ENCODE results near the gene ITGB2. TPM values are rescaled to one million over a fixed set of nuclear protein-coding genes. Genes with fewer than 3 reads are reported as not detected.
A peak's percentile ranks its signal among the peaks of the same experiment; 100 is the strongest.
"Not testable (repeated sequence)": the region's sequence is repeated elsewhere in the genome, so short reads cannot be mapped to it uniquely, and the experiment has no call there.

Gene ITGB2
- total RNA-seq, 2 donors from 2014 or later = 240 to 302 TPM

DNA sequence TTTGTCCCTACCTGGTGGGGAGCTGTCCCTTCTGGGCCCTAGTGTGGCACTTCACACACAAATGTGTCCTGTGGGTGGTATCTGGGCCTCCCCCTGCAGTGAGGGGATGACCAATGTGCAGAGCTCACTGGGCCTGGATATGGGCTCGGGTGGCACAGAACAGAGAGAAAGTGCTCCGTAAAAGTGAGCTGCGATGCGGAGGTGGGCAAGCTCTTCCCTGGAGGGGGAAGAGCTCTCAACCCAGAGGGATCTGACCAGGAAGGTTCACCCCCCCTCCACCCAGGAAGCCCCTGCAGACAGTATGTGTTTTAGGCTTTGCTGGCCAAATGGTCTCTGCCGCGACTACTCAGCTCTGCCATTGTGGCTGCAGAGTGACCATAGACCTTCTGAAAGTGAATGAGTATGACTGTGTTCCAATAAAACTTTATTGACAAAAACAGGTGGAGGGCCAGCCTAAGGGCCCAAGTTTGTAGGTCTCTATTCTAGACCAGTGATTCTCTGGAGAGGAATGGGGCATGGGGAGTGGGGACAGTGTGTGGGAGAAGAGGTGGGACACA, 8.6 kb upstream of the ITGB2 start:
- no peak for ATAC-seq (replicated peaks)
- H3K4me3 Mint-ChIP-seq = peak overlapping the region; percentile 96
- peaks cover 5% of the 10 kb centered on the region for H3K36me3 Mint-ChIP-seq (ENCODE audit: low read depth)
- H3K27ac Mint-ChIP-seq = peak overlapping the region; percentile 88
- no peaks in the 10 kb centered on the region for H3K9me3 Mint-ChIP-seq
- no peaks in the 10 kb centered on the region for H3K27me3 Mint-ChIP-seq
- H3K4me1 Mint-ChIP-seq = peaks cover 45% of the 10 kb centered on the region

- H3K4me3 Mint-ChIP-seq = peak overlapping the region; percentile 96
- not testable (repeated sequence) for ATAC-seq (replicated peaks); H3K27me3 Mint-ChIP-seq; H3K9me3 Mint-ChIP-seq; H3K36me3 Mint-ChIP-seq (ENCODE audit: low read depth)
- peak overlapping the region; percentile 88 for H3K27ac Mint-ChIP-seq
- peaks cover 51% of the 10 kb centered on the region for H3K4me1 Mint-ChIP-seq
These were observed 8.0 kb upstream of the ITGB2 start for GRCh38 chr21:44928500-44929241.

DNA sequence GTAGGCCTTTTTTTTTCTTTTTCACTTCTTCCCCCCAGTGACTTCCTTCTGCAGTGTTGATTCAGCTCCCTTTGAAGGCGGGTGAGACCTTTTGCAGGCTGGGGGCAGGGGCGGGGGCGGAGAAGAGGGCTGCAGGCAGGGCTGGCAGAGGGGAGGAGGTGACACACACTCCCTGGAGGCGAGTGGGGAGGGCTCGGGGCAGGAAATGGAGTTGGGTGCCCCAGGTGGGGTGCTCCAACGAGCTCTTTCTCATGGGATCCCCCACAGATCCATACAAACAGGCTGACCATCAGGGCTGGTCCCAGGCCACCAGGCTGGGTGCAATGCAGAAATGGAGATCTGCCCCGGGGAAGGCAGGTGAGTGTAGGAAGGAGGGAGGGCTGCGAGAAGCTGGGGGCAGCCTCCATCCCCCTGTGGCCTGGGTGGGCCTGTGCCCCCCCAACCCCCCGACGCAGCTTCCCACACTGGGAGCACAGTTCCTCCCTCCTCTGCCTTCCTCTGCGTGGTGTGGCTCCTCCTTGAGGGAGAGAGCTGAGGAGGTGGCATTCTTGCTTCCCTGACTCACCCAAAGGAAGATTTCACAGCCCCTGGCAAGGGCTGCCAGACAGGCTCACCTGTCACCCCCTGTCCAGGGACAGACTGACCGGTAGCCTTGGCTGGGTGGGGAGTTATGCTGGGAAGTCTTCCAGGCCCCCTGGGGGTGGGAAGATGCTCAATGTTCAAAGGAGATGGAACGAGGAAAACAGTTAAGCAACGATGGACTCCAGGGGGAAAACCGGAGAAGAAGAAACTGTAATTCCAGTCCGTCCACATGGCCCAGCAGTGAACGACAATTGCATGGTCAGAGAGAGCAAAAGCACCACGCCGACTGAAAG, 7.1 kb upstream of the ITGB2 start:
- peak; percentile 76 for ATAC-seq (replicated peaks)

GRCh38 chr21:44927259-44927586, 6.5 kb upstream of the ITGB2 start:
- no peaks in the 10 kb centered on the region for H3K27me3 Mint-ChIP-seq
- peak; percentile 21 for ATAC-seq (replicated peaks)
- no peaks in the 10 kb centered on the region for H3K9me3 Mint-ChIP-seq
- H3K4me1 Mint-ChIP-seq = peaks cover 60% of the 10 kb centered on the region
- H3K27ac Mint-ChIP-seq = peak overlapping the region; percentile 88
- H3K4me3 Mint-ChIP-seq = peak overlapping the region; percentile 96
- peaks cover 11% of the 10 kb centered on the region for H3K36me3 Mint-ChIP-seq (ENCODE audit: low read depth)

More for the DNA sequence above, 7.1 kb upstream of the ITGB2 start:
- Mint-ChIP-seq H3K27me3 (no peaks in the 10 kb centered on the region), H3K4me3 (peak overlapping the region; percentile 96), H3K9me3 (no peaks in the 10 kb centered on the region), H3K36me3 (ENCODE audit: low read depth) (peaks cover 10% of the 10 kb centered on the region), H3K27ac (peak overlapping the region; percentile 88), H3K4me1 (peaks cover 59% of the 10 kb centered on the region)

GRCh38 chr21:44926331-44927101, 5.8 kb upstream of the ITGB2 start:
- Mint-ChIP-seq H3K4me1 (peaks cover 64% of the 10 kb centered on the region), H3K4me3 (peak overlapping the region; percentile 96), H3K36me3 (ENCODE audit: low read depth) (peaks cover 17% of the 10 kb centered on the region), H3K9me3 (no peaks in the 10 kb centered on the region), H3K27ac (peak overlapping the region; percentile 88), H3K27me3 (no peaks in the 10 kb centered on the region)
- peak; percentile 50 for ATAC-seq (replicated peaks)

DNA sequence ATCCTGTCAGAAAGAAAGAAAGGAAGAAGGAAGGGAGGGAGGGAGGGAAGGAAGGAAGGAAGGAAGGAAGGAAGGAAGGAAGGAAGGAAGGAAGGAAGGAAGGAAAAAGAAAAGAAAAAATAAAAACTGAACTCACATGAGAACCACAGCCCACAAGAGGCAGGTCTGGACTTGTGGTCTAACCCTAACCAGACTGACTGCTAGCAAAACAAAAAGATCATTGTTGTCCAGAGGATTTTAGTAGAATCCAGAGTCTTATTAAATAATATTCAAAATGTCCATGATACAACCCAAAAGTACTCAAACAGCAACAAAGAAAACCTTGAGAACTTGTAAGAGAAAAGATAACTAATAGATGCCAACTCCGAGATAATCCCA, 4.7 kb upstream of the ITGB2 start:
- Mint-ChIP-seq H3K4me3 (peak overlapping the region; percentile 96), H3K27ac (peak overlapping the region; percentile 88)
- no peak for ATAC-seq (replicated peaks)

GRCh38 chr21:44924606-44925377, 4.1 kb upstream of the ITGB2 start:
- Mint-ChIP-seq H3K9me3 (no peaks in the 10 kb centered on the region), H3K27ac (peak overlapping the region; percentile 88), H3K36me3 (ENCODE audit: low read depth) (peaks cover 34% of the 10 kb centered on the region), H3K4me1 (peaks cover 62% of the 10 kb centered on the region), H3K27me3 (no peaks in the 10 kb centered on the region), H3K4me3 (peak overlapping the region; percentile 96)
- ATAC-seq (replicated peaks) = no peak

More for the DNA sequence above, 4.7 kb upstream of the ITGB2 start:
- Mint-ChIP-seq H3K36me3 (ENCODE audit: low read depth) (peaks cover 28% of the 10 kb centered on the region), H3K4me1 (peaks cover 66% of the 10 kb centered on the region), H3K9me3 (no peaks in the 10 kb centered on the region), H3K27me3 (no peaks in the 10 kb centered on the region)

DNA sequence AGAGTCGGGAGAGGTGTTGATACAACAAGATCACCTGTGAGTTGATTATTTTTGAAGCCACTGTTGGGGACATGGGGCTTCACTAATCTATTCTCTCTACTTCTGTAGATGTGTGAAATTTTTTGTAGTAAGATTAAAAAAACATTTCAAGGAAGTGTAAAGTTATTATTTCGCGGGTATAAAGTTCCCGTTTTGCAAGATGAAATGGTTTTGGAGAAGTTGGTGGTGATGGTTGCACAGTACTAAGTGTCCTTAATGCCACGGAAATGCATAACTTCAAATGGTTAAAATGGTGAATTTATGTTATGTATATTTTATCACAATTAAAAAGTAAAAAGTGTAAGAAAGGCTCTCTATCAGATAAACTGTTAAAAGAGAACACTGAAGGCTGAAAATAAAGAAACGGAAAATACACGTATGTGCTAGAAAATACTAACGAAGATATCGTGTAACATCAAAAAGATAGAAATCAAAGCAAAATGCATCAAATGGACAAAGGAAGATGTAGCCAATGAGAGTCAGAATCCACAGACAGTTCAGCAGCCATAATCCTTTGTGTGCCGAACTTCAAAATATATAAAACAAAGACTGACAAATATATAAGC, 2.9 kb upstream of the ITGB2 start:
- Mint-ChIP-seq H3K4me1 (peaks cover 54% of the 10 kb centered on the region), H3K36me3 (ENCODE audit: low read depth) (peaks cover 46% of the 10 kb centered on the region), H3K27ac (peak overlapping the region; percentile 88), H3K27me3 (no peaks in the 10 kb centered on the region), H3K4me3 (peak overlapping the region; percentile 96), H3K9me3 (no peaks in the 10 kb centered on the region)
- no peak for ATAC-seq (replicated peaks)

DNA sequence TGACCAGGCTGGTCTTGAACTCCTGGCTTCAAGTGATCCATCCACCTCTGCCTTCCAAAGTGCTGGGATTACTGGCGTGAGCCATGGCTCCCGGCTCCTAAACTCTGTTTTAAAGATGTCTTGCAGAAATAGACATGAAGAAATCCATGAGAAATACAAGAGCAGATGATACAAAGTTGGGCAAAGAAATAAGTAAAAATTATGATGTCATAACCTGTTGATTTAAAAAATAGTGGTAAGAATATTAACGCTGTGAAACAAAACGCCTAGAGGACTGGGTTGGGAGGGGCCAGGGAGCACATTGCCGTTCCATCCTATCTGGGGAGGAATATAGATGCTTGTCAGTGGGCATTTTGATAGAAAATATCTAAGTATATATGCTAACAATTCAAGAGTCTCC, 1.2 kb upstream of the ITGB2 start:
- Mint-ChIP-seq H3K4me3 (peak overlapping the region; percentile 96), H3K36me3 (ENCODE audit: low read depth) (peaks cover 63% of the 10 kb centered on the region)

DNA sequence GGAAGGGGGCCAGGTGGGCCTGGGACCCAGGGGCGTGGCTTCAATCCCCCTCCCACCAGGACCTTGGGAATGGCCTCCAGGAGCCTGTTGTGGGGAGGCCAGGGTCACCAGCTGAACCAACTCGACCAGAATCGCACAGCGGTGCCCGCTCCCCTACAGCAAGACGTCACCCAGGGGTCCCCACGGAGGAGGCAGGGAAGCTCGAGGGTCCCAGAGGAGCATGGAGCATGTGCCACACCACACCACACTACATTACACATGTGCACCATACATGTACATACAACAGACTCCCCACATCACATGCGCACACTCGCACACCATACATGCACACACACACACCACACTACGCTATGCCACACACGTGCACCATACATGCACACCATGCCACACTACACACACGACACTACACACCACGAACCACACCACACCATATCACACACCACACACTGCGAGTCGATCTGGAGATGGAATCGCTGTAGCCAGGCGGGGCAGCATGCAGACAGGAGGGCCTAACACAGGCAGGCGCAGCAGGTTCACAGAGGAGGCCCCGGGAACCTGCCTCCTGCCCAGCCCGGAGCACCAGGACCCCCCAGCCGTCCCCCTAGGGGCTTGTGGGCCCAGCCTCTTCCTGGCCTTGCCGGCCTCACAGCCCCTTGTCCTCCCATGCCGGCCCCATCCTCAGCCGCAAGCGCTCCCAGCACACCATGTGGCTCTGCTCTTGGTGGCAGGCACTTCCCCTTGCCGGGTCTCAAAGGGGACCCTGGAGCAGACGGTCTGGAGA, 596 bp downstream of the ITGB2 start:
- peaks cover 78% of the 10 kb centered on the region for H3K36me3 Mint-ChIP-seq (ENCODE audit: low read depth)
- H3K27ac Mint-ChIP-seq = peak overlapping the region; percentile 90

More for the DNA sequence above, 1.2 kb upstream of the ITGB2 start:
- Mint-ChIP-seq H3K27ac (peak overlapping the region; percentile 90), H3K9me3 (no peaks in the 10 kb centered on the region), H3K27me3 (no peaks in the 10 kb centered on the region), H3K4me1 (peaks cover 55% of the 10 kb centered on the region)
- no peak for ATAC-seq (replicated peaks)

GRCh38 chr21:44919111-44919912, 1.4 kb downstream of the ITGB2 start:
- Mint-ChIP-seq H3K4me3 (peak overlapping the region; percentile 96), H3K27ac (peak overlapping the region; percentile 90), H3K9me3 (no peaks in the 10 kb centered on the region), H3K36me3 (ENCODE audit: low read depth) (peaks cover 83% of the 10 kb centered on the region), H3K4me1 (peaks cover 46% of the 10 kb centered on the region), H3K27me3 (no peaks in the 10 kb centered on the region)
- ATAC-seq (replicated peaks) = peak; percentile 11

More for the DNA sequence above, 596 bp downstream of the ITGB2 start:
- Mint-ChIP-seq H3K4me1 (peaks cover 50% of the 10 kb centered on the region), H3K27me3 (no peaks in the 10 kb centered on the region), H3K4me3 (peak overlapping the region; percentile 96), H3K9me3 (no peaks in the 10 kb centered on the region)
- peak; percentile 17 for ATAC-seq (replicated peaks)

DNA sequence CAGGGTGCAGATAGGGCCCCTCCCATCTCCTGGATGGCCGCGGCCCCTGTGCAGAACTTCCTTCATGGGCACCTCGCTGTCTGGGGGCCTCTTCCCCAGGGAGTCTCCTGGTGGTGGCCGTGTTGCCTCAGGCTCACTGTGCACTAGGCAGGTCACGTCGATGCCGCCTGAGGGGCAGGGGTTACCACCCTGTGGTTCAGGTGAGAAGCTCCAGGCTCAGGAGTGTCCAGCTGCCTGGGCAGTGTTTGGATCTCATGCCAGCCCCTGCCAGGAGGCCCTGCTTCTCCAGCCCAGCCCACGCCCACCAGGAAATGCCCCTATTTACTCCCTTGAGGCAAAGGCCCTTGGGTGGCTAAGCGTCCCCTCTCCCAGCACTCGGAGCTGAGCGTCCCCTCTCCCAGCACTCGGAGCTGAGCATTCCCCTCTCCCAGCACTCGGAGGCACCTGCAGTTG, 2.1 kb downstream of the ITGB2 start:
- no peak for ATAC-seq (replicated peaks)

More for the DNA sequence above, 2.1 kb downstream of the ITGB2 start:
- H3K4me3 Mint-ChIP-seq = peak overlapping the region; percentile 96
- no peaks in the 10 kb centered on the region for H3K27me3 Mint-ChIP-seq
- peak overlapping the region; percentile 86 for H3K27ac Mint-ChIP-seq
- H3K9me3 Mint-ChIP-seq = no peaks in the 10 kb centered on the region
- H3K36me3 Mint-ChIP-seq (ENCODE audit: low read depth) = peaks cover 87% of the 10 kb centered on the region
- peaks cover 44% of the 10 kb centered on the region for H3K4me1 Mint-ChIP-seq
